Measurements from ENCODE around the gene BRSK2. TPM values are rescaled to one million over a fixed set of nuclear protein-coding genes. Genes with fewer than 3 reads are reported as not detected.

Gene BRSK2
- total and polyA plus RNA-seq, 4 donors = 14.1 to 106 (median 56.8) TPM

DNA sequence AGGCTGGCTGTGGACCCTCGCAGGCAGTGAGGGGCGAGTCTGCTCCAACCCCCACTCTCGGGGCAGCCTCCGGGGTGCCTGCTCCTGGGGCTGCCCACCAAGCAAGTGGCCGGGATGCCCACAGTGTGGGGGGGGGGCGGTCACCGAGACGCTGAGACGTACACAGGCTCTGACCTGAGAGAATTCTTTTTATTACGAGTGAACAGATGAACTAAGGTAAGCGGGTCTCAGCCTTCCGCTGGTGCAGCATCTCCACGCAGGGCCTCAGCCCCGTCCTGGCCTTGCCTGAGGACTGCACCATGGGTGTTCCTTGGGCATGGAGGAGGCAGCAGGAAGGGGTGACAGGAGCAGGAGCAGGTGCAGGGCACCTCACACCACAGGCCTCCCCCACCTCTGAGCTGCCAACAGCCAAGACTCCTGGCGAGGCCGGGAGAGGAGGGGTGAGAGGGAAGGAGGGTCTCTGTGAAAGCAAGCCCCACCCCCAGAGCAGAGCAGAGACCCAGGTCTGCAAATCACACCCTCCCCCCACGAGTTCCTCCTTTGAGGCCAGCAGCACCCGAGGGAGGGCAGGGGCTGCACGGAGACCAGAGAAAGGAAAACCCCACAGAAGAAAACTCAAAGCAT is 79.7 kb downstream of the BRSK2 start:
- no peaks in the 10 kb centered on the region for H3K9me3 ChIP-seq (ENCODE audit: control insufficient read depth, insufficient read depth, low read length)
- DNase-seq (ENCODE audit: low read depth in 4 of 6, low spot score in 6 of 6) = no peak
- H3K36me3 ChIP-seq (ENCODE audit: control insufficient read depth, insufficient read depth, low read length) = peaks cover 92% of the 10 kb centered on the region
- H3K4me1 ChIP-seq (ENCODE audit: control insufficient read depth, insufficient read depth, low read length) = peaks cover 6% of the 10 kb centered on the region
- H3K27me3 ChIP-seq (ENCODE audit: control insufficient read depth, insufficient read depth, low read length) = no peaks in the 10 kb centered on the region
- H3K27ac ChIP-seq (ENCODE audit: low read depth, low read length) = no peak overlapping the region
- H3K4me3 ChIP-seq (ENCODE audit: low read depth, low read length) = no peak overlapping the region
- WGBS (ENCODE audit: insufficient coverage) = 77% methylated on average over 10 of the region's 19 CpGs

GRCh38 chr11:1469911-1470680 is 80.4 kb downstream of the BRSK2 start:
- Histone ChIP-seq H3K9me3 (ENCODE audit: control insufficient read depth, insufficient read depth, low read length) (no peaks in the 10 kb centered on the region), H3K36me3 (ENCODE audit: control insufficient read depth, insufficient read depth, low read length) (peaks cover 85% of the 10 kb centered on the region), H3K27me3 (ENCODE audit: control insufficient read depth, insufficient read depth, low read length) (no peaks in the 10 kb centered on the region), H3K27ac (ENCODE audit: low read depth, low read length) (no peak overlapping the region), H3K4me3 (ENCODE audit: low read depth, low read length) (no peak overlapping the region), H3K4me1 (ENCODE audit: control insufficient read depth, insufficient read depth, low read length) (peaks cover 6% of the 10 kb centered on the region)
- DNase-seq (ENCODE audit: low read depth in 4 of 6, low spot score in 6 of 6) = no peak
- WGBS (ENCODE audit: insufficient coverage) = 88% methylated on average over 35 of the region's 35 CpGs

GRCh38 chr11:1470681-1471611 is 81.2 kb downstream of the BRSK2 start:
- no peak overlapping the region for H3K27ac ChIP-seq (ENCODE audit: low read depth, low read length)
- no peak overlapping the region for H3K4me3 ChIP-seq (ENCODE audit: low read depth, low read length)
- no peaks in the 10 kb centered on the region for H3K27me3 ChIP-seq (ENCODE audit: control insufficient read depth, insufficient read depth, low read length)
- no peaks in the 10 kb centered on the region for H3K9me3 ChIP-seq (ENCODE audit: control insufficient read depth, insufficient read depth, low read length)
- 95% methylated on average over 33 of the region's 40 CpGs for WGBS (ENCODE audit: insufficient coverage)
- H3K36me3 ChIP-seq (ENCODE audit: control insufficient read depth, insufficient read depth, low read length) = peaks cover 87% of the 10 kb centered on the region
- DNase-seq (ENCODE audit: low read depth in 4 of 6, low spot score in 6 of 6) = no peak
- H3K4me1 ChIP-seq (ENCODE audit: control insufficient read depth, insufficient read depth, low read length) = peaks cover 6% of the 10 kb centered on the region

DNA sequence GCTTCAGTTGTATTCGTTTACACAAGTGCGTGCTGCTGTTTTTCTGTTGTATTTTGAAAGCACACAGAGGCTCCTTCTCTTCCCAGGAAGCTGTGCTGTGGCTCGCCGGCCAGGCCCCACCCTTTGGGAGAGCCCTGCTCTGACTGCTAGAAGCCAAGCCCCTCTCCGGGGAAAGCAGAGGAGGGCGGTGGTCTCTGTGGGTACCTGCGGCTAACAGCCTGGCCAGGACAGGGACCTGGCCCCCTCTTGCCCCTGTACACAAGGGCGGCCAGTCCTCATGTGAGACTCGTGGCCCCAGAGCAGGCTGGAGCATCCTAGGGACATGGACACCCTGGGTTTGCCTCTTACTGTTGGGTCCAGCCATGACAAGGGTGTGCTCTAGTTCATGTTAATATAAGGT is 82.0 kb downstream of the BRSK2 start:
- WGBS (ENCODE audit: insufficient coverage) = 92% methylated on average over 6 of the region's 9 CpGs
- no peak overlapping the region for H3K27ac ChIP-seq (ENCODE audit: low read depth, low read length)
- peaks cover 2% of the 10 kb centered on the region for H3K4me1 ChIP-seq (ENCODE audit: control insufficient read depth, insufficient read depth, low read length)
- no peaks in the 10 kb centered on the region for H3K9me3 ChIP-seq (ENCODE audit: control insufficient read depth, insufficient read depth, low read length)
- no peak for DNase-seq (ENCODE audit: low read depth in 4 of 6, low spot score in 6 of 6)
- no peak overlapping the region for H3K4me3 ChIP-seq (ENCODE audit: low read depth, low read length)
- peaks cover 80% of the 10 kb centered on the region for H3K36me3 ChIP-seq (ENCODE audit: control insufficient read depth, insufficient read depth, low read length)
- no peaks in the 10 kb centered on the region for H3K27me3 ChIP-seq (ENCODE audit: control insufficient read depth, insufficient read depth, low read length)

- DNase-seq (ENCODE audit: low read depth in 4 of 6, low spot score in 6 of 6) = no peak
- no peak overlapping the region for H3K27ac ChIP-seq (ENCODE audit: low read depth, low read length)
- peaks cover 2% of the 10 kb centered on the region for H3K4me1 ChIP-seq (ENCODE audit: control insufficient read depth, insufficient read depth, low read length)
- no peak overlapping the region for H3K4me3 ChIP-seq (ENCODE audit: low read depth, low read length)
- peaks cover 81% of the 10 kb centered on the region for H3K36me3 ChIP-seq (ENCODE audit: control insufficient read depth, insufficient read depth, low read length)
- H3K27me3 ChIP-seq (ENCODE audit: control insufficient read depth, insufficient read depth, low read length) = no peaks in the 10 kb centered on the region
- 95% methylated on average over 21 of the region's 21 CpGs for WGBS (ENCODE audit: insufficient coverage)
- no peaks in the 10 kb centered on the region for H3K9me3 ChIP-seq (ENCODE audit: control insufficient read depth, insufficient read depth, low read length)
These were observed 82.7 kb downstream of the BRSK2 start for GRCh38 chr11:1472180-1473005.

DNA sequence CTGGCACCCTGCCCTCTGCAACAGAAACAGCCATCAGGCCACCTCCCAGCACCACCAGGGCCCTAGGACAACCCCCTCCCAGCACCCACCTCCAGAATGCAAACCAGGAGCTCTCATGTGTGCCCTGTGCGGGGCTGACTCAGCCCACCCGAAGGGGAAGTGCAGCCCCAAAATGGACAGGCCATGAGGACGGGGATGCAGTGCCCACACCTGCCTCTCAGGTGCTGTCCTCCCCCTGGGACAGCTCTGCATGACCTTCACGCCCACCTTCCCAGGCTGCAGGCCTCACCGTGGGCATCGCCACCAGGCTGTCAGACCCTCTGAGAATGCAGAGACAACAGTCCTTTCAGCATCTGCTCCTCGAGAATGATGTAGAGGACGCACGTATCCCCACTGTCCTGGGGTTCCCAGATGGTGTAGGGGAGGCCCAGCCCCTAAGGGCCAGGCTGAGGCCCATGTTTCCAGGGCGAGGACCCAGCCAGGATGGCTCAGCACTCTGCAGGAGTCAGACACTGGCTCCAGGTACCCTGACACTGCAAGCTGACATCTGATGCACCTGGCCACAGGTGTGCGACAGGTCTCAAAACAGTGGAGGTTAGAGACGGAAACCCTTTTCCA is 83.4 kb downstream of the BRSK2 start:
- Histone ChIP-seq H3K27ac (ENCODE audit: low read depth, low read length) (no peak overlapping the region), H3K36me3 (ENCODE audit: control insufficient read depth, insufficient read depth, low read length) (peaks cover 77% of the 10 kb centered on the region), H3K4me3 (ENCODE audit: low read depth, low read length) (no peak overlapping the region), H3K4me1 (ENCODE audit: control insufficient read depth, insufficient read depth, low read length) (no peaks in the 10 kb centered on the region), H3K27me3 (ENCODE audit: control insufficient read depth, insufficient read depth, low read length) (no peaks in the 10 kb centered on the region), H3K9me3 (ENCODE audit: control insufficient read depth, insufficient read depth, low read length) (no peaks in the 10 kb centered on the region)
- DNase-seq (ENCODE audit: low read depth in 4 of 6, low spot score in 6 of 6) = no peak
- 91% methylated on average over 10 of the region's 12 CpGs for whole genome bisulfite sequencing (ENCODE audit: insufficient coverage)

DNA sequence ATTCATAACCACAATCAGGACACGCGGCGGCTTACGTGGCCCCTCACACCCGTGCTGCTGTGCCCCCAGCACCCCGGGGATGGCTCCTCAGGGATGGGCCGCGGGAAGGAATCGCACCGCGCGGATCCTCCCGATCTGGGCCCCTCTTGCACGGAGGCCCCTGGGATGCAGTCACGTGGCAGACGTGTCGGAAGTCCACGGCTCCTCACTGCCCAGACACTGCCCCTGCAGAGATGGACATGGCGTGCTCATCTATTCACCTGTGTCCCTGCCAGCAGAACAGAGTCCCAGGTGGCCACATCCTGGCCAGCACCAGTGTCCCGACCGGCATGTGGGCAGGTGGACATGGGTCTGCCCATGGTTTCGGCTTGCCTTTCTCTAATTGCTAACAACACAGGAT is 84.1 kb downstream of the BRSK2 start:
- no peak for DNase-seq (ENCODE audit: low read depth in 4 of 6, low spot score in 6 of 6)
- no peak overlapping the region for H3K27ac ChIP-seq (ENCODE audit: low read depth, low read length)
- H3K4me1 ChIP-seq (ENCODE audit: control insufficient read depth, insufficient read depth, low read length) = no peaks in the 10 kb centered on the region
- 92% methylated on average over 22 of the region's 22 CpGs for WGBS (ENCODE audit: insufficient coverage)
- peaks cover 77% of the 10 kb centered on the region for H3K36me3 ChIP-seq (ENCODE audit: control insufficient read depth, insufficient read depth, low read length)
- H3K9me3 ChIP-seq (ENCODE audit: control insufficient read depth, insufficient read depth, low read length) = no peaks in the 10 kb centered on the region
- no peak overlapping the region for H3K4me3 ChIP-seq (ENCODE audit: low read depth, low read length)
- no peaks in the 10 kb centered on the region for H3K27me3 ChIP-seq (ENCODE audit: control insufficient read depth, insufficient read depth, low read length)

GRCh38 chr11:1475841-1476240 is 86.1 kb downstream of the BRSK2 start:
- no peak for DNase-seq (ENCODE audit: low read depth in 4 of 6, low spot score in 6 of 6)
- Histone ChIP-seq H3K36me3 (ENCODE audit: control insufficient read depth, insufficient read depth, low read length) (peaks cover 77% of the 10 kb centered on the region), H3K9me3 (ENCODE audit: control insufficient read depth, insufficient read depth, low read length) (no peaks in the 10 kb centered on the region), H3K4me3 (ENCODE audit: low read depth, low read length) (no peak overlapping the region), H3K4me1 (ENCODE audit: control insufficient read depth, insufficient read depth, low read length) (no peaks in the 10 kb centered on the region), H3K27ac (ENCODE audit: low read depth, low read length) (no peak overlapping the region), H3K27me3 (ENCODE audit: control insufficient read depth, insufficient read depth, low read length) (no peaks in the 10 kb centered on the region)
- WGBS (ENCODE audit: insufficient coverage) = 91% methylated on average over 8 of the region's 12 CpGs
